Stimulated activated CD4-positive, alpha-beta T cell treated with anti-CD3 and anti-CD28 coated beads, Interleukin-1b, Interleukin-23, amount 100 ng/mL, for 1 hour (primary cell): Measurements from ENCODE around the gene ELOVL3.

ENCODE experiments used
- DNase-seq, 2 donors: peaks; one replicate each; pipeline ENCODE4 v3.0.0-alpha.2; 2020; ENCODE audit warnings: low read depth in 2 of 2

ELOVL3 gene

DNA sequence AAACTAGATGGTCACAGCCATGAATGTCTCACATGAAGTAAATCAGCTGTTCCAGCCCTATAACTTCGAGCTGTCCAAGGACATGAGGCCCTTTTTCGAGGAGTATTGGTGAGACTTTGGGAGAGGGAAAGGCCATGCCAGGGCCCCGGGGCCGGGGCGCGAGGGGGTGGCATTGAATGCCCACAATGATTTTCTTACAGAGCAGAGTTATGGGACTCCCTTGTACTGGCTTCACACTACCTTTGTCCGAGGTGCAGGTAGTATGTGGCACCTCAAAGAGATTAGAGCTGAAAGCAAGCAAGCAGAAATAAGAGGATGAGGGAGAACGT, 407 bp downstream of the ELOVL3 start:
- DNase-seq = no peak

DNA sequence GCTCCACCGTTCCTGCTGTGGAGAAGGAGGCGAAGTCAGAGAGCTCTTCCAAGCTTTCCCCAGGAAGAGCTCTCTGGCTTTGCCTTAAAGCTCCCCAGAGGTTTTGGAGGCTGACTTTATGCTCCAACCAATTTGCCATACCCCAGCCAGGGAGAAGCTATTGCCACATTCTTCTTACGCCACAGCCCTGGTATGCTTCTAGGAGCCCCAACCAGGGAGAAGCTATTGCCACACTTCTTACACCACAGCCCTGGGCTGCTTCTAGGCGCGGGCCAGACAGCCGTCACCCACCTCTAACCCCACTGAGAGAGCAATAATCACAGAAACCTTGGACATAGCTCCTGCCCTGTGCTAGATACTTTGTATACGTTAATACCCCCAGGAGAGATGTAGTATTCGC, 951 bp downstream of the ELOVL3 start:
- DNase-seq = no peak

DNA sequence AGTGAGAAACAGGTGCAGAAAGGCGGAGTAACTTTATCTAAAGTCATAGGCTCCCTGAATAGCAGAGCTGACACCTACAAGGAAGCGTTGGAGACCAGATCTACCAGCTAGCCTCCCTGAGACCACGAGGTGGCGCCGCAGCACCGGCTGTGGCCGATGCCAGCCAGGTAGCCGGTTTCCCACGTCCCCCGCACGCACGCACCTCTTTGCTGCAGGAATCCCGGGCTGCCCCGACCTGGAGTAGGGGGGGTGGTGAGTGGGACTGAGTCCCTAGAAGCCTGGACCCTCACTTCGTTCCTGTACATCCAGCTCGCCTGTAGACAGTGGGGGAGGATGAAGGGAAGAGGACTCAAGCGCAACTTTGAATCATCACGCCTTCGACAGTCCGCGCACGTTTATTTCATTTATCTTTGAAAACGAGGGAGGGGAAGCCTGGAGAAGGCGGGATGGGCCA, 3.7 kb downstream of the ELOVL3 start:
- peak; percentile 72 to 74 for DNase-seq

DNA sequence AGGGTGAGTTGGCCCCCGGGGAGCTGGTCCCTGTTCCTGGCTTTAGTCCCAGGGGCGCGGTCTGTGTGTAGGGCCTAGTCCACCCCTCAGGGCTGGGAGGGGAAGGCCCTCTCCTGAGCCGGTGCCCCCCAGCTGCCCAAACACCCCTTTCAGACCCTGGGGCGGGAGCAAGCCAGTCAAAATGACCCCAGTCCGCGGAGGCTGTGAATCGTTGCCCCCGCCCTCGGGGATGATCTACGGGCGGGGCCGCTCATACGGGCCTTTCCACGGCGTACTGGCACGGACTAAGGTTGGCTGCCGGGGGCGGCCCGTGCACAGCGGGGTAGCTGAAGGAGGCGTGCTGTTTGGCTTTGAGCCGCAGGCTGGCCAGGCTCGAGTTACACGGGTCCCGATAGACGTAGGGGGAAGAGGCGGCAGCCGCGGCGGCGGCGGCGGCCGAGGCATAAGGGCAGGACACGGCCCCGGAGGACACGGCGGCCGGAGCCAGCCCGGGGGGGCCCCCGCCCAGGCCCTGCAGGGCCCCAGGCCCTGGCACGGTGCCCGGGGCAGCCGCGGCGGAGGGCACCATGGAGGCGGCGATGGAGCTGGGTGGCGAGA, 4.3 kb downstream of the ELOVL3 start:
- DNase-seq = no peak

DNA sequence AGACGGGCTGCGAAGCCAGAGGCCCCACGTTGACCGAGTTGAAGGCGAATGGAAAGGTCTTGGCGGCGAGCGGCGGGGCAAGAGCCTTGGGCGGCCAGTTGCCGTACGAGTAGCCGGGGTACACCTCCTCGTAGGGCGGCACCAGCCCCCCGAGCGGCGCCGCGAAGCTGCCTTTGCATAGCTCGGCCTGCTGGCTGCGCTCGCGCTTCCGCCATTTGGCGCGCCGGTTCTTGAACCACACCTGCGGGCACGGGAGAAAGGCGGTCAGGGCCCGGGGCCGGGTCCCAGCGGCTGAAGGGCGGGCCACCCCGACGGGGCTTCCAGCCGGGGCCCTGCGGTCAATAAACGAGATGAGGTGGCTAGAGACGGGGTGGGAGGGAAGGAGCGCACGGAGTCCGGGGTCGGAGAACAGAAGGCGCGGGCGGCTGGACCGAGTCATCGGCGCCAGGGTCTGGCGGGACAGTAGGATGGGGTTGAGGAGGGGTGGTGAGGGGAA, 4.8 kb downstream of the ELOVL3 start:
- DNase-seq = no peak

DNA sequence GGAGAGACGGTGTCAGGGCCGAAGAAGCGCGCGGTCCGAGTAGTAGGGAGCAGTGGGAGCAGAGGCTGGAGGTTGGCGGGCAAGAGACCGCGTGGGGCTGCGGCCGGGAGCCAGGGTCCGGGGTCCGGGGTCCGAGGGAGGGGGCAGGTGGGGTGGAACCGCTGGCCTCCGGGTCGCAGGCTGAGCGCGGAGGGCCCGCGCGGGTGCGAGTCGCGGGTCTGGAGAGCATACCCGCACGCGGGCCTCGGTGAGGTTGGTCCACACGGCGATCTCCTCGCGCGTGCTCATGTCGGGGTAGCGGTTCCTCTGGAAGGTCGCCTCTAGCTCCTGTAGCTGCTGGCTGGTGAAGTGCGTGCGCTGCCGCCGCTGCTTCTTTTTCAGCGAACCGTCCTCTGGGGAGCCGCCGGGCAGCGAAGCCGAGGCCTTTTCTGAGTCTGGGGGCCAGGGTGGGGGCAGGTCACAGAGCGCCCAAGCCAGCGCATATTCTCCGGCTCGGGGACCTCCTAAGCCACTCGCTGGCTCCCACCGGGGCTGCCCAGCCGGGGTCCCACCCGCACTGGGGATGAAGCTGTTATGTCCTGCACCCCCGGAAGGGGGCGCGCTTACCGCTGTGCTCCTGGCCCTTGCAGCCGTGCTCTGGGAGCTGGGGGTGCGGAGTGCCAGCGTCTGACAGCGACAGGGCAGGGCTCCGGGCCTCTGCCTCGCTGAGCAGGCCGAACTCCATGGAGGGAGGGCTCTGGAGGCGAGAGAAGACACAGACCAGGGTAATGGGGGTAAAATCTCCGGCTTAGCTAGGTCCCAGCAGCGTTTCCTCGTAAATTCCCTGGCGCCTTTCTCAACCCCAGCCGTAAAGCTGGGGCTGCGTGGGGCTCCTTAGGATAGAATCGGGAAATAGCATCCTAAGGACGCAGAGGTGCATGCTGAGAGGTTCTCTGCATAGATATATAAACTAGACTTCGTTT, 5.5 kb downstream of the ELOVL3 start:
- peak; percentile 28 to 63 for DNase-seq

DNA sequence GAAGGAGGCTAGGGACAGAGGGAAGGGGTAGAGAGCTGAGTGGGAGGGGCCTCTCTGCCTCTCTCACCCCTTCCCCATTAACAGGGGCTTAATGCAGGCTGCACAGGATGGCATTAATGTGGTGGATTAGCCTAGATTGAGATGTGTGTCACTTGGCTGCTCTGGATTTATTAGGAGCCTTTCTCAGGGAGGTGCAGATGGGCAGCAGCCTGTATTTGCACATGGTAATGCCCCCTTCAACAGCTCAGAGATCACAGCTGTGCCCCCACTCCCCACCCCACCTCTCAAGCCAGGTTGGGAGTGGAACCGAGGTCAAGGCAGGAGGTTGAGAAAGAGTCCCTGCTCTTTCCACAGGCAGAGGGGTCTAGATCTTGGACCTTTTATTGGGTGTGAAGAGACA, 7.9 kb downstream of the ELOVL3 start:
- DNase-seq = no peak

DNA sequence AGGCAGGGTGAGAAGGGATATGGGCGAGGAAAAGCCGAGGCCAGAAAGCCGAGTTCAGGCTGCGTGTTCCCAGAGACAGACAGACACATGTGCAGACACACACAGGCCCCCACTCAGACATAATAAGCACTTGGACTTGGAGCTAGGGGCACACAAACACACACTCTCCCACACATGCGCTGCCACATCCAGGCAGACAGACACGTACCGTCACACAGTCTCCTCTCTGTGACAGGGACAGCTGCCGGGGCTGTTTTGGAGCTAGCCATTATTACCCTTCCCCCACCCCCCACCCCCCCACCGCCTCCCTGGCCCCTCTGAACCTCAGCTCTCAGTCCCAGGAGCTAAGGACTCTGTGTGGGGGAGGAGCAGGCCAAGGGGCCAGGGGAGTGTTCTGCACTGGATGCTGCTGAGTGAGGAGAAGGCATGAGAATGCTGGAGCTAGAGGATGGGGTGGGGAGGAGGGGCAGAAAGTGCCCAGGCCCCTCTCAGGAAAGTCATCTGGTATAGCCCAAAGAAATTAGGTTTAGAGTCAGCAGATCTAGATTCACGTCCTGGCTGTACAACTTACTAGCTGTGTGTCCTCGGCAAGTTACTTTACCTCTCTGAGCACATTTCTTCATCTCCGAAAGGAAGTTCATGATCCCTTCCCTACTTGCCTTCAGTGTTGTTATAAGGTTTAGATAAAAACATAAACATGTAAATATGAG, 8.9 kb downstream of the ELOVL3 start:
- no peak for DNase-seq

DNA sequence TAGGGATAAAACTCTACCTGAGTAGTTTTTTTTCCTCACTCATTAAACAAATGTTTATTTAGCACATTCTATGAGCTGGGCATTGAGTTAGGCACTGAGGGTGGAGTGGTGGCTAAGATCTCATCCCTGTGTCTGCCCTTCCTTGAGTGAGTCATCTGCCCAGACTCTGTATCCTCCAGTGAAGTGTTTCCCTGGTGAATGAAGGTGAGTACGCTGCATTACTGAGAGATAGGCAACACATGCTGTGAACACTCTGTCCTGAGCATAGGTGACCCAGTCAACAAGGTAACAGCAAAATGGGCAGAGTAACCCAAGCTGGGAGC, 9.5 kb downstream of the ELOVL3 start:
- no peak for DNase-seq

DNA sequence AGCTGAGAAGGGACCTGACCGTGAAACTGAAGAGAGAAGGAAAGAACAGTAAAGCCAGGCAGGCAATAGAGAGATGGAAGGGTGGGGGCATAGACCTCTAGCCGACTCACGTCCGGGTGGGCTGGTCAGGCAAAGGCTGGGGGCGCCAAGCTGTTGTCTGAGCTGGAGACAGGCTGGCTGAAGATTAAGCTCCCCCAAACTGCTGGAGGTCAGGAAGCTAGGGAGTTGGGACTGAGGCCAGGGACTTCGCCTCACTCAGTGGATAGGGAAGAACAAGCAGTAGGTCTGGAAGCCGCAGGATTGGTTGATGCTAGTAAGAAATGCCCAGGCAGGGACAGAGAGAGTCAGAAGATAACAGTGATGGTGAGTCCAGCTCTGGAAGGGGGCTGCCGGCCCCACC, 9.9 kb downstream of the ELOVL3 start:
- no peak for DNase-seq

DNA sequence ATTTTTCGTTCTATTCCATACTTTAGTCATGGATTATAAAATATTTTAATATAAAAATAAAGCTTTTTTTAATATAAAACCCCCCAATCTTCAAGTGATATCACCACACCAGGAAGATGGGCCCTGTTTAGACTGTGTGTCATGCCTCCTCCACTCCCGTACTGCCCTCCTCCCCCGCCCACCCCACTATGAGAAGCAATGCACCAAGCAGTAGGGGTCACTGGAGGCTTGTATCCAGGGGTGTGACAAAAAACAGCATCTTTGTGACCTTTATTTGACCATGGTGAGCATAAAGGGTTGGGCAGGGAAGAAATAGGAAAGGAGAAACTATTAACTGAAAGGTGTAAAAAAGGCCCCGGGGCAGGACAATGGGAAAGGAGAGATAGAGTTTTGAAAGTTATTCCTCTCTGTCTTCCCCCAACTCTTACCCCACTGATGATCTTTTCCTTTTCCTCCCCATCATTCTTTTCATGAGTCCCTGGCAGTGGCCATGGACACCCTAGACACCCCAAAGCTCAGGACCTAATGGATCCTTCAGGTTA, 11.7 kb downstream of the ELOVL3 start:
- no peak for DNase-seq

DNA sequence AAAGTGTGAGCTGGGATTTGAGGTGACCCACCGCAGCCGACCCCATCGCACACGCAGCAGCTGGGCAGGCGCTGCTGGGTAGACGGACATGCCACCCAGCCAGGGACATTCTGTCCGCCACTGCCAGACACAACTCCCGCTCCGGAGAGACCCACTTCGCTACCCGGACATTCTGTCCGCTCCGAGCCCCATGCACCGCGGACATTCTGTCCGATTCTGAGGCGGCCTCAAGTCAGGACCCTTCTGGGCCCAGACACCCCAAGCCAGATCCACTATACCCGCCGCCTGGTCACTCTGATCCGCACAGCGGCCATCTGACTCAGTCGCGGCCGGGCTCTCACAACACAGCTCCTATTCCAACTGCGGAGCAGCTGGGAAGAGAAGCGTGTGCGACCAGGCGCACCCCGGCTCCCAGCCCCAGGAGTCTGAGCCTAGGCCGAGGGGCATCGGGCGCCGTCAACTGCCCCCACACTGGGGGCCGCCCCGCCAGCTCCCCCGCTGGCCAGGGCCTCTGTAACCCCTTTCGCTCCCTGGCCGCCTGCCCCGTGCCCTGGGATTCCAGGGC, 14.4 kb downstream of the ELOVL3 start:
- DNase-seq = no peak

DNA sequence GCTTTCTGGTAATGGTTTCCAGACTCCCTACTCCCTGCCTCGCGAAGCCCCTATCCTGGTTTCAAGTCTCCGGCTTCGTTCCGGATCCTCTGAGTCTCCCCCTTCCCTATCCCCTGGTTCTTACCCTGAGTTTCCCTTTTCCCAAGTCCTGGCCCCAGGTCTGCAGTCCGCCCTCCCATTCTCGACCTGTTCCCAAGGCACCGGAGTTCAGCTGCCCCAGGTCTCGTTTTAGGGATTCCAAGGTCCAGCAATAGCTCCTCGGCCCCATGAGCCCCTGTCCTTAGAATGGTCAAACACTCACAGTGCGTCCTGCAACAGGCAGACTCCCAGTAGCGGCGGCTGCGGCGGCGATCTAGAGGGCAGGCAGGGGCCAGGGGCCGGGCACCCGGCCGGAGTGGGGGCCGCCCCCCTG, 14.9 kb downstream of the ELOVL3 start:
- no peak for DNase-seq

DNA sequence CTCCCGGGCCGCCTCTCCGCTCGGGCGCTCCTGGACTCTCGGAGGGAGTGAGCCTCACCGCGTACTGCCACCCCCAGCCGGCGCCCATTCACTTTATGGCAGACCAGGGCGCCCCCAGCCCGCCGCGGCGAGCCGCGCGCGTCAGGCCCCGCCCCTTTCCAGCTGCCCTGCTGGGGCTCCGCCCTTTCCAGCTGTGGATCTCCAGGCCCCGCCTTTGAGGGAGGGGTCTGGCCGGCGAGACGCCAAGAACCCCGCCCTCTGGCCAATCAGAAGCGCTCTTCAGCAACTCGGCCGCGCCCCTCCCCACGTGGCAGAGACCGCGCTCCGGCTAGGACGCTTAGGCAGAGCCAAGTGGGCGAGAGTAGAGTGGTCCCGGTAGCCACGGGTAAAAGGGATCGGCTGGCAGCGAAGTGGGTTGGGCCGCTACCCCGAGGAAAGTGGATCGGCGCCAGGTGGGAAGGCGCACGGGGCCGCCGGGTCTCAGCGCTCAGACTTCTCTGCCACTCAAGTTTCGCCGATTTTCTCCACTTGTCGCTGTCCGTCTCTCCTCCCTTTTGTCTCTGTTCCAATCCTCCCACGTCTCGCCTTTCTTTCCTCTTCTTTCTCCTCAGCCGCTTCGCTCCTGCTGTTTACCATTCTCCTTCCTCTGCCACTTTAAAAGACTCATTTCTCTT, 15.5 kb downstream of the ELOVL3 start, which contains the start of gene PITX3:
PITX3 (minus strand) TSS at position 69 of the 674 bp plus-strand sequence. CDS start 9,432 bp downstream, outside the sequence.
- DNase-seq = peak; percentile 73 to 81

DNA sequence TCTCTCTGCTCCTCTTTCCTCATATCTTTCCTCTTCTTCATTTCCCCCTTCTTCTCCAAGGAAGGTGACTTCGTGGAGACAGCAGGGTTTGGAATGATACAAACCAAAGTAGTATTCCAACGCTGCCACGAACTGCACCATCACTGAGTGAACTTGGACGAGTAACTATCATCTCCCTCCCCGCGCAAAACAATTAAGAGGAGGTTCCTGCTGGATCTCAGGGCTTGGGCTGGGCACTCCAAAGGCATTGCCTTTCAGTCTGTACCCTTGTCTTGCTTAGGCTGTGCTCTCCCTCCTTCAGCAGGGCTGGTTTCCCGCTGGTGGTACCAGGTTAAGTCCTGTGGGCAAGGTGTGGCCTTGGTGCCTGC, 16.0 kb downstream of the ELOVL3 start:
- no peak for DNase-seq

DNA sequence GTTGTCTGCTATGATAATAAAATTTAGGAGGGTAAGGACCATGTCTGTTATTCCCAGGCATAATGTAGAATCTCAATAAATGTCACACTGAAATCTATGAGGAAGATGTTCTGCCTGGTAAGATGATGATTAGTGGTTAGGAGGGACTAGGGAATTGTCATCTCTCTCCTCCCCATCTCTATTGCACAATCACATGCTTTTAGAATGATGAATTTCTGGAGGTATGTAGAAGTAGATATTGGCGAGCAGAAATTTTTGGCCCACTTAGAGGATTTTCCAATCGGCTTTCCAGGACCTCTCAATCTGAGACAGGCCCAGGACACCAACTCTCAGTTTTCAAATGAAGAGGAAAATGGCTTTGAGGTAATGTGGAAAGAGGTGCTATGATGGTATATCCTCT, 17.2 kb downstream of the ELOVL3 start:
- DNase-seq = no peak

DNA sequence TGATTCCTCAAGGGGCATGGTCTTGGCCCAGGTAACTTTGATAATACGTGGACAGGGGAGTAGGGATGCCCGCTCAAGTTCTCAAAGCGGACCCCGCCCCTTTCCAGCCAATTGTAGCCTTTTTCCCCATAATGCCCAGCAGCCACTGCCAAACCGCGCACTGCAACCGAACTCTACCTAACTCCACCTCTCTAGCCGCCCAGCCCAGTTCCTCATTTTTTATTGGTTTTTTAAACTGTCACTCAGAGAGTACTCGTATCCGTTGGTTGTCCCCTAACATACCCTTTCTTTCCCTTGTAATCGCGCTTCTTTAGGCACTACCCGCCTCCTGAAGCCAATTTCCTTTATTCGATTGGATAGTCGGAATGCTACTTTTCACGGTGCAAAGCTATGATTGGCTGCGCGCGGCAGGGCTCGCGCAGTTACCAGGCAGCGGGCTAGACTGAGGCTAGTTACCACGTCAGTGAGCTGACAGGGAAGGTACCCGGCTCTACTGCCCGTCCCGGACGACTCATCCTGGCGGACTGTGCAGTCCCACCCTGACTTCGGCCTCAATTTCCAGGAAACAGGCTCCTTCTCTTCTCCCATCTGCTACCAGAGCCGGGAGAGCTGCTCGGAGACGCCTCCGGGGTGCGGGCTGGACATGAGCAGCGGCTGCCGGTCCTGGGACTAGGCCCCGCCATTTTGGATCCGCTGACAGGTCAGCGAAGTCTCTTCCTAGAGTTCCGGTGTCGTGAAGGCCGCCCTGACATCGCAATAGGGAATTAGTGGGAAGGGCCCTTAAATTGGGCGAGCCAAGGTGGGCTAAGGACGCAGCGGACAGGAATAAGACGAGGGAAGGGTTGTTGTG, 19.2 kb downstream of the ELOVL3 start, which contains the start of gene GBF1:
GBF1 (plus strand) TSS at position 451 of the 850 bp plus-strand sequence. CDS start 13,407 bp downstream, outside the sequence.
- DNase-seq = peak; percentile 59 to 72

DNA sequence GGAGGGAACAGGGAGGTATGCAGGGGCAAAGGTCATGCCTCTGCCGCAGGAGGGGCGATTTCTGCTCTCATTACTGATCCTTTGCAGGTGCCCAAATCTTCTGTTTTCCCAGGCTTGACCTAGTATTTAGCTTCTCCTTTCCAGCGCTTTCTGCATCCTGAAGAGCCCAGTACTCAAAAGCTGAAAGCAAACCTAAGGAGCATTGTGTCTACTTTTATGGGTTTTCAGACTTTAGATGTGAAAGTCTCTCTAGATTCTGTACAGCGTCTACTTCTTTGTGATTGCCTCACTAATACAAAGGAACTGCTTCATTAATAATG, 19.8 kb downstream of the ELOVL3 start:
- no peak for DNase-seq

DNA sequence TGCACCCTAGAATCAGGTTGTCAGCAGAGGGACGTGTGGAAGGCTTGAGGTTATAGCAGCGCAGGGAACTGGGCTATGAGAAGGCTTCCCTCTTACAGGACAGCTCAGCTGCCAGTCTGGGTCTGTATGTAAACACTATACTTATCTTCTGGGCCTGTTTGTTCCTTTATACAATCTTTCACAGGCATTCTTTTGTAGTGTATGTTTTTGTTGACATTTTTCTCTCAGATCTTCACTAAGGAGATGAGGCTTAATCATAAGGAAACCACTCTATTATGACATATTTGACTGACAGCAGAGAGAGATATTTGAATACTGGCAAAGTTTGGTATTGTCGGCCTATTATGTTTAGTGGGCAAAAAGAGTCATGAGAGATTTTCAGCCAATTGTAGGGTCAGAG, 20.2 kb downstream of the ELOVL3 start:
- DNase-seq = no peak

DNA sequence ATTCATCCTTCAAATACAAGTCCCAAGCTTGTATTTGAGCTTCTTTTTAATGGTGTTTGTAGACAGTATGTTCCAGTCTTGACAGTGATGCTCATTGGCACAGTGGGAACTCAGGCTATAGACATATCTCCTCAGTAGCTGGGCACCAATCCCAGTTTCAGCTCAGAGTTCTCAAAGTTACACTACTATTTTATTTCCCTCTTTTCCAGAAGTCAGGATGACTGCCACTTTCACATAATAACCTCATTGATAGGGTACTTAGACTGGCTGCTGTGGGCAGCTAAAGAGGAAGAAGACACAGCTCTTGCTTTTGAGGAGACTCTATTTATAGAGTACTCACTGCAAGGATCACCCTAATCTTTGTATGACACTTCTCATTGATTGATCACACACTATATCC, 21.6 kb downstream of the ELOVL3 start:
- DNase-seq = no peak
